Ammon's horn (tissue), 1 donor: ENCODE data around the gene FMN2.
A peak's percentile ranks its signal among the peaks of the same experiment; 100 is the strongest.

ENCODE experiments used
- DNase-seq: peaks from one replicate; pipeline ENCODE4 v3.0.0-alpha.2; 2016; ENCODE audit warnings: low spot score

FMN2 gene

GRCh38 chr1:240098534-240098933 is 6.9 kb downstream of the FMN2 start:
- no peak for DNase-seq

GRCh38 chr1:240099329-240099728 is 7.6 kb downstream of the FMN2 start:
- DNase-seq: no peak

GRCh38 chr1:240099748-240100147 is 8.1 kb downstream of the FMN2 start:
- no peak for DNase-seq

- DNase-seq: no peak
Measured at GRCh38 chr1:240100371-240100934, 8.8 kb downstream of the FMN2 start.

GRCh38 chr1:240101306-240101705 is 9.6 kb downstream of the FMN2 start:
- DNase-seq: no peak

GRCh38 chr1:240101737-240102136 is 10.1 kb downstream of the FMN2 start:
- no peak for DNase-seq

- no peak for DNase-seq
Measured at GRCh38 chr1:240104672-240105071, 13.0 kb downstream of the FMN2 start.

GRCh38 chr1:240107058-240107684 is 15.5 kb downstream of the FMN2 start:
- no peak for DNase-seq

GRCh38 chr1:240109130-240109529 is 17.4 kb downstream of the FMN2 start:
- no peak for DNase-seq

GRCh38 chr1:240109920-240110636 is 18.4 kb downstream of the FMN2 start:
- peak; percentile 64 for DNase-seq

GRCh38 chr1:240111558-240111957 is 19.9 kb downstream of the FMN2 start:
- DNase-seq: no peak

GRCh38 chr1:240114222-240114621 is 22.5 kb downstream of the FMN2 start:
- no peak for DNase-seq

GRCh38 chr1:240115831-240116230 is 24.1 kb downstream of the FMN2 start:
- no peak for DNase-seq

- no peak for DNase-seq
Measured at GRCh38 chr1:240116831-240117769, 25.4 kb downstream of the FMN2 start.

- DNase-seq: no peak
Measured at GRCh38 chr1:240117930-240118329, 26.2 kb downstream of the FMN2 start.

- peak; percentile 77 for DNase-seq
Measured at GRCh38 chr1:240122639-240123613, 31.2 kb downstream of the FMN2 start.

- DNase-seq: no peak
Measured at GRCh38 chr1:240126821-240127220, 35.1 kb downstream of the FMN2 start.

- no peak for DNase-seq
Measured at GRCh38 chr1:240128366-240128765, 36.7 kb downstream of the FMN2 start.

GRCh38 chr1:240134113-240134512 is 42.4 kb downstream of the FMN2 start:
- DNase-seq: no peak

- DNase-seq: no peak
Measured at GRCh38 chr1:240134596-240134995, 42.9 kb downstream of the FMN2 start.

GRCh38 chr1:240136402-240136801 is 44.7 kb downstream of the FMN2 start:
- DNase-seq: no peak
